Measurements from ENCODE around the gene CDK19. TPM values are rescaled to one million over a fixed set of nuclear protein-coding genes. Genes with fewer than 3 reads are reported as not detected.

The CDK19 gene
- total and polyA plus RNA-seq, 2 experiments from 2014 or later: 7.7 to 10.1 TPM

- Histone ChIP-seq H3K4me2 (no peak overlapping the region), H3K4me1 (ENCODE audit: insufficient read depth) (no peaks in the 10 kb centered on the region), H3K4me3 (no peak overlapping the region), H2AFZ (no peak overlapping the region), H3K36me3 (ENCODE audit: insufficient read depth) (no peaks in the 10 kb centered on the region), H3K79me2 (replicated peaks; ENCODE audit: insufficient read depth) (no peaks in the 10 kb centered on the region), H4K20me1 (replicated peaks; ENCODE audit: insufficient read depth) (no peaks in the 10 kb centered on the region), H3K27ac (ENCODE audit: low read depth) (no peak overlapping the region), H3F3A (replicated peaks; ENCODE audit: low read depth) (no peaks in the 10 kb centered on the region), H3K9me2 (ENCODE audit: insufficient read depth) (no peaks in the 10 kb centered on the region), H3K27me3 (ENCODE audit: insufficient read depth) (no peaks in the 10 kb centered on the region)
- peaks cover 2% of the 10 kb centered on the region for H3K27me3 Mint-ChIP-seq (ENCODE audit: insufficient read depth, low read depth, poor library complexity)
- peaks cover 8% of the 10 kb centered on the region for H3K4me1 Mint-ChIP-seq
- no peak overlapping the region for H3K27ac Mint-ChIP-seq
- DNase-seq (ENCODE audit: low spot score) (no peak), ATAC-seq (no peak)
- TF ChIP-seq REST (IDR thresholded peaks at IDR 0.05; ENCODE audit: unreplicated experiment) (no peak), EZH2 (IDR thresholded peaks at IDR 0.05; ENCODE audit: low read depth, unreplicated experiment) (no peak), ZNF331 (CRISPR knock-in tag; IDR thresholded peaks at IDR 0.05; ENCODE audit: low read depth) (no peak), CTCF (conservative IDR thresholded peaks at IDR 0.05; ENCODE audit: low read depth in 2 of 2) (no peak), ZNF462 (CRISPR knock-in tag; IDR thresholded peaks at IDR 0.05) (no peak), POLR2AphosphoS5 (IDR thresholded peaks at IDR 0.05; ENCODE audit: low read depth) (no peak), ZNF114 (CRISPR knock-in tag; IDR thresholded peaks at IDR 0.05) (no peak), JUNB (IDR thresholded peaks at IDR 0.05; ENCODE audit: unreplicated experiment) (no peak), ETS1 (IDR thresholded peaks at IDR 0.05) (no peak), STAT1 (IDR thresholded peaks at IDR 0.05; ENCODE audit: unreplicated experiment) (no peak), EZH2phosphoT487 (IDR thresholded peaks at IDR 0.05; ENCODE audit: unreplicated experiment) (no peak), CREB1 (CRISPR knock-in tag; IDR thresholded peaks at IDR 0.05; ENCODE audit: low read depth) (no peak)
- H3K36me3 Mint-ChIP-seq (ENCODE audit: low read depth): no peaks in the 10 kb centered on the region
- H3K4me3 Mint-ChIP-seq: no peak overlapping the region
- no peaks in the 10 kb centered on the region for H3K9me3 Mint-ChIP-seq
Observed at GRCh38 chr6:110636781-110637180, 178.5 kb downstream of the CDK19 start.
